Activated naive CD4-positive, alpha-beta T cell treated with anti-CD3 and anti-CD28 coated beads, Interleukin-2, amount 50 U/mL, for 72 hours (primary cell): ENCODE measurements around the gene GRK1. TPM values are rescaled to one million over a fixed set of nuclear protein-coding genes. Genes with fewer than 3 reads are reported as not detected.
"Not testable (repeated sequence)": the region's sequence is repeated elsewhere in the genome, so short reads cannot be mapped to it uniquely, and the experiment has no call there.

ENCODE experiments used
- ATAC-seq, 2 donors: fragments of 150-1000 bp; cut with Tn5 transposase; 2 replicates each; pipeline ENCODE4 v1.10.0; 2021; ENCODE audit warnings: mild to moderate bottlenecking in 2 of 2, moderate library complexity in 2 of 2
- DNase-seq, 2 donors: peaks; one replicate each; pipeline ENCODE4 v3.0.0; 2021 to 2022; ENCODE audit warnings: low spot score in 2 of 2
- H3K27ac Mint-ChIP-seq, 2 donors: one replicate each; pipeline ENCODE4 v1.8.0; 2022; ENCODE audit warnings: mild to moderate bottlenecking in 2 of 2, mixed read lengths in 2 of 2
- H3K36me3 Mint-ChIP-seq, 2 donors: one replicate each; pipeline ENCODE4 v1.8.0; 2022; ENCODE audit warnings: mixed read lengths in 2 of 2
- H3K9me3 Mint-ChIP-seq, 2 donors: one replicate each; pipeline ENCODE4 v1.8.0; 2022; ENCODE audit warnings: mixed read lengths in 2 of 2
- total RNA-seq, 2 donors: library from RNA; stranded (reverse); gene quantifications; one replicate each; pipeline ENCODE4 v1.2.3, GENCODE V29; 2022

Gene GRK1
- total RNA-seq, result under 1 TPM in 1 of 2 donors, not detected in 1; 0.23 TPM

DNA sequence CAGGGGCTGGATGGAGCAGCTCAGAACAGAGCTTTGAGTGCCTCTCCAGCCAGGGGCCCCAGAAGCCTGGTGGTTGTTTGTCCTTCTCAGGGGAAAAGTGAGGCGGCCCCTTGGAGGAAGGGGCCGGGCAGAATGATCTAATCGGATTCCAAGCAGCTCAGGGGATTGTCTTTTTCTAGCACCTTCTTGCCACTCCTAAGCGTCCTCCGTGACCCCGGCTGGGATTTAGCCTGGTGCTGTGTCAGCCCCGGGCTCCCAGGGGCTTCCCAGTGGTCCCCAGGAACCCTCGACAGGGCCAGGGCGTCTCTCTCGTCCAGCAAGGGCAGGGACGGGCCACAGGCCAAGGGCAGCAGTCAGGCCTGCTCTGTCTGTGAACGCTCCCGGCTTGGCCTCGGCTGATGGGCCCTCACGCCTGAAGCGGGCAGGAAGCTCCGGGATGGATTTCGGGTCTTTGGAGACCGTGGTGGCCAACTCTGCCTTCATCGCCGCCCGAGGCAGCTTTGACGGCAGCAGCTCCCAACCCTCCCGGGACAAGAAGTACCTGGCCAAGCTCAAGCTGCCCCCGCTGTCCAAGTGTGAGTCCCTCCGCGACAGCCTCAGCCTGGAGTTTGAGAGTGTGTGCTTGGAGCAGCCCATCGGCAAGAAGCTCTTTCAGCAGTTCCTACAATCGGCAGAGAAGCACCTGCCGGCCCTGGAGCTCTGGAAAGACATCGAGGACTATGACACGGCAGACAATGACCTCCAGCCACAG is at the start of gene GRK1:
Gene GRK1 (plus strand): TSS at position 269 of the 751 bp plus-strand sequence. CDS start 168 bp downstream, at position 437.
- Mint-ChIP-seq H3K36me3 (no peaks in the 10 kb centered on the region), H3K27ac (no peak within 1 kb of the TSS), H3K9me3 (peaks cover 0 to 2% of the 10 kb centered on the region in 2 donors)
- no peak for ATAC-seq
- DNase-seq, result peak in 1 of 2 donors; percentile 57

DNA sequence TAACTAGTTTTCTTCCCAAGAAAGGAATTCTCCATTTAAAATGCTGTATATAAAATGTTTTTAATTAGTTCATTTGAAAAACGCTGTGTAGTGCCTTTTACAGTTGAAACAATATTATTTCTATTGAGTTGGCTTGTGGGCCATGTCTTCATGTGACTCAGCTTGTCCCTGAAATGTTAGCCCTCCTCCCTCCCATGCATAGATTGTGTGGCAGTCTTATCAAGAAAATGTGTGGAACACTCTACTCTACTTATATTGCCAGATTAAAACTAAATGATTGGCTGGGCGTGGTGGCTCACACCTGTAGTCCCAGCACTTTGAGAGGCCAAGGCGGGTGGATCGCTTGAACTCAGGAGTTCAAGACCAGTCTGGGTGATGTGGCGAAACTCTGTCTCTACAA is 49.1 kb upstream of the GRK1 start:
- ATAC-seq (no peak), DNase-seq (no peak)
- Mint-ChIP-seq H3K27ac (no peak overlapping the region), H3K9me3 (no peaks in the 10 kb centered on the region), H3K36me3 (peaks cover 0 to 10% of the 10 kb centered on the region in 2 donors)

DNA sequence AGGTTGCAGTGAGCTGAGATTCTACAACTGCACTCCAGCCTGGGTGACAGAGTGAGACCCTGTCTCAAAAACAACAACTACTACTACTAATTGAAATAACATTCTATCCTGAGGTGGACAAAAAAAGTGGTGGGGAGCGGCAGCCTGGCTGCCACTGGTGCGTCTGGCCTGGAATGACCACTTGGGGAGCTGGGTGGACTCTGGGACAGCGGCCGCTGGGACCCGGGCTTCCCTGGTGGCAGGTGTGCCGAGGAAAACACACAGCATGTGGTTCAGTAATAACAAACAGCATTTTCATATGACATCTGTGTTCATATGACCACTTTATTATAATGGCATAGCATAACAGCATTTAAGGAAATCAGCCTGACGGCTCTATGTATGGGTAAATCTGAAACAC is 48.6 kb upstream of the GRK1 start:
- Mint-ChIP-seq H3K27ac (no peak overlapping the region), H3K9me3 (no peaks in the 10 kb centered on the region), H3K36me3 (peaks cover 0 to 15% of the 10 kb centered on the region in 2 donors)
- ATAC-seq, result no peak
- no peak for DNase-seq

DNA sequence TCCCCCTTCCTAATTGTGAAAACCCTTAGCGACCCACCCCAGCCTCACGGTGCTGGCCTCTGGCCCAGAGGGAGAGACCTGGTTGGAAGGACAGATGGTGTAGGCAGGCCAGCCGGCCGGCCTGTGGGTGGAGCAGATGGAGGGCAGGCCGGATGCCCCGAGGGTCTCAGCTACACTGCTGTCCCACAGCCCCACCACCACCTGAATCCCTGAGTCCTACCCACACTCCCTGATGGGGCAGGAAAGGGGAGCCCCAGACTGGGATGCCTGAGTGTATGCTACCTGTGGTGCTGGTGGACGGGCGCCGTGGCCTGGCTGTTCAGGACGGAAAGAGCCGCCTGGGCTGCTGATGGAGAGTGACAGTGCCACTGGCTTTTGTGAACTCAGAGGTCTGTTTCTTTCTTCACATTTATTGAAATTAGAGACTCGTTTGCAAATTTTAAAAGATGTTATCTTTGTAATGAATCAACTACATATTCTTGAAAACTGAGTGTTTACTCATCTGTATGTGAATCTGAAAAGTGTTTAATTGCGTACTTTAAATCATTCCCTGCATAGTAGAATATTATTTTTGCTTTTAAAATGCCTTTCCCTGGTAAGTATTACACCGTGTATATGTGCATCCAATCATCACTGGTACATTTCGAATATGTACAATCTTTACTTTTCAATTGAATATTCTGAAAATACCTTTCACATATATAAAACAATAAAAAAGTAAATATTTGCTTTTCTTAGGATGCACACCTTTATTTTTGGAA is 46.8 kb upstream of the GRK1 start:
- no peak for DNase-seq
- no peak overlapping the region for H3K27ac Mint-ChIP-seq
- no peaks in the 10 kb centered on the region for H3K9me3 Mint-ChIP-seq
- ATAC-seq, result no peak
- H3K36me3 Mint-ChIP-seq, result peaks cover 8 to 27% of the 10 kb centered on the region in 2 donors

DNA sequence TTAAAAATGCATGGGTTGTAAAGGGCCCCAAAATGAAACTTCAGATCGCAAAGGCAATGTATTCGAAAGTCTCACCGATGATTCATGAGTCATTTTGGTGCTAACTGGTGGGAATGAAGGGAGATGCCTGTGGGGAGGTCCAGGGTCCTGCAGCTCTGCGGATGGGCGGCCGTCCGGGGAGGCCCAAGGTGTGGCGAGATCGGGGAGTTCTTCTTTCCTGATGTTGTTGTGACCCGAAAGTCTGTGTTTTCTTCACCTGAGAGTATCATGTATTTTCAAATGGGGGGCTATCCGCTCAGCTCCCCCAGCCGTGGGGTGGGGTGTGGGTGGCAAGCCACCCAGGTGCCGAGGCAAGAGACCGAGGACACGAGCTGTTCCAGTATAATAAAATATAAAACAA is 46.0 kb upstream of the GRK1 start:
- Mint-ChIP-seq H3K36me3 (peaks cover 8 to 27% of the 10 kb centered on the region in 2 donors), H3K27ac (no peak overlapping the region), H3K9me3 (no peaks in the 10 kb centered on the region)
- ATAC-seq, result no peak
- DNase-seq, result no peak

DNA sequence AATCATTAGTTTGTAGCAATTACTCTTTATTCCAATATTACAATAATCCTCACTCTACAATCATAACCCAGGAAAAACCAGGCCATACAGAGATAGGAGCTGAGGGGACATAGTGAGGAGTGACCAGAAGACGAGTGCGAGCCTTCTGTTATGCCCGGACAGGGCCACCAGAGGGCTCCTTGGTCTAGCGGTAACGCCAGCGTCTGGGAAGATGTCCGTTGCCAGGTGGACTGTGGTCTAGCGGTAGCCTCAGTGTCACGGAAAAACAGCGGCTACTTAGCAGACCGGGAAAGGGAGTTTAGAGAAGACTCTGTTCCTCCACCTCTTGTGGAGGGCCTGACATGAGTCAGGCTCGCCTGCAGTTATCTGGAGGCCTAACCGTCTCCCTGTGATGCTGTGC is 45.5 kb upstream of the GRK1 start:
- peaks cover 9 to 27% of the 10 kb centered on the region in 2 donors for H3K36me3 Mint-ChIP-seq
- not testable (repeated sequence) for ATAC-seq, H3K9me3 Mint-ChIP-seq, H3K27ac Mint-ChIP-seq, DNase-seq

DNA sequence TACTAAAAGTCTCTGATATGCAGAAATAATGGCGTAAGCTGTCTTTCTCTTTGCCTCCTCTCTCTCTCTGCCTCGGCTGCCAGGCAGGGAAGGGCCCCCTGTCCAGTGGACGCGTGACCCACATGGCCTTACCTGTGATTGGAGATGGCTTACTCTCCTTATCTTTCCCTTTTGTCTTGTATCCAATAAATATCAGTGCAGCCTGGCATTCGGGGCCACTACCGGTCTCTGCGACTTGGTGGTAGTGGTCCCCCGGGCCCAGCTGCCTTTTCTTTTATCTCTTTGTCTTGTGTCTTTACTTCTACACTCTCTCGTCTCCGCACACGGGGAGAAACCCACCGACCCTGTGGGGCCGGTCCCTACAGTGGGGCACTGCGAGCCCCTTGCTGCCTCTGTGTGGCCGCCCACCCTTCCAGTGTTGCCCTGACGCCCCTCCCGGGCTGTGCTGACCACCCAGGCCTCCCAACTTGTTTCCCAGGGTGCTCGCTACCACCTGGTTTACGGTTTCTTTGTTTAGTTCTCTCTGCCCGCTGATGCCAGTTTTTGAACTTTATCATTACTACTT is 45.0 kb upstream of the GRK1 start:
- not testable (repeated sequence) for DNase-seq, ATAC-seq, H3K9me3 Mint-ChIP-seq, H3K27ac Mint-ChIP-seq
- H3K36me3 Mint-ChIP-seq, result peaks cover 14 to 31% of the 10 kb centered on the region in 2 donors

DNA sequence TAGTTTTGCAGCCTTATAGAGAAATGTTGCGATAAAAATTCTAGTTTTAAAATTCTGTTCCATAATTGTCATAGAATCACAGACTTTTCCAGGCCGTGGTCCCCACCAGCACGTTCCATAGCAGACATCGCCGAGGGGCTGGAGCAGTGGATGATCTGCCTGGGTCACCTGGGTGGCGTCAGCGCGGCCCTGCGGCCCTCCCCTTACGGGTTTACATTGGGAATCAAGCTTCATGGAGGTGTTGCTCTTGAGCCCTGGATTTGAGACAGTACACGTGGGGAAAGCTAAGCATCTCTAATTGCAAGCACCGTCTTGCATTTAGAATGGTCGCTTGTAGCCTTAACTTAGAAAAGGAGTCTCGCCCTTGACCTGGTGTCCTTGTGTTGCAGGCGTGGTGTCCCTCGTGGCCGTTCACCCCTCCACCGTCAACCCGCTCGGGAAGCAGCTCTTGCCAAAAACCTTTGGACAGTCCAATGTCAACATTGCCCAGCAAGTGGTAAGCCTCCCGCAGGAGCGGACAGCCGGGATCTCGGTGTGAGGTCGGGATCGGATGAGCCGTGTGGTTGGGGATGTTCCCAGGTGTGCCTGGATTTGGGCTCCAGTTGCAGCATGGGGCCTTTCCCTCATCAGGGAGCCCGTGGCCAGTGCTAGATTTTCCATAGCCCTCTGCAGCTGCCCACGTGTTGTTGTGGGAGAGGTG is 44.1 kb upstream of the GRK1 start:
- ATAC-seq (no peak), DNase-seq (no peak)
- H3K9me3 Mint-ChIP-seq, result no peaks in the 10 kb centered on the region
- peaks cover 14 to 32% of the 10 kb centered on the region in 2 donors for H3K36me3 Mint-ChIP-seq
- no peak overlapping the region for H3K27ac Mint-ChIP-seq

DNA sequence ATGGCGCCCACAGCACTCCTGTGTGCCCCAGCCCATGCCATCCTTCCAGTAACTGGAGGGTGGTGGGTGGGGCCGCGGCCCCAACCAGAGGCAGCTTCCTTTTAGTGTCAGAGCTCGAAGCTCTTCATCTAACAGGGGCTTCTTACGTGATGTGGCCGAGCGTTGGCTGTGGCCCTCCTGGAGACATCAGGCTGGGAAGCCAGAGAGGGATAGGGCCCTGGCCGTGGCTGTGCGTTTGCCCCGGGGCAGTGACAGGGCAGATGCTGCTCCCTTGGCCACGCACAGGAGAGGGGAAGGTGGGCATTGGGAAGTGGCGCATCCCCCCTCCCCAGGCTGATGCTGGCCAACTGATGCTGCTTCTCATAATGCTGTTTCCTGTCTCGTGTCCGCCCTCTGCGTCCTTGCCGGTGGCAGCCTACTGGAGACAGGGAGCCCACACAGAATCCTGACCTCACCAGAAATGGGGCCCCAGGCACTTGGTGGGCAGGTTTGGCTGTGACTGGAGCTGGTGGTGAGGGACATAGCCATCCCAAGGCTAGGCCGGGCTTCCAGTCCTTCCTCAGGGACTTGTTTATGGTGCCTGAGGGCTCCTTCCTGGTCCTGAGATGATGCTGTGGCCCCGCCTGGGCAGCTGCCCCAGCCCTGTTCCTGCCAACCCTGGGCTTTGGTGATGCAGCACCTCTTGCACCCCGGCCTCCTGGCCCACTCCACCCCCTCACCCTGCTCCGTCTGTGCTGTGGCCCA is 43.4 kb upstream of the GRK1 start:
- peak in 1 of 2 donors; percentile 64 for ATAC-seq
- DNase-seq, result no peak
- H3K27ac Mint-ChIP-seq, result no peak overlapping the region
- H3K9me3 Mint-ChIP-seq, result no peaks in the 10 kb centered on the region
- peaks cover 14 to 32% of the 10 kb centered on the region in 2 donors for H3K36me3 Mint-ChIP-seq

DNA sequence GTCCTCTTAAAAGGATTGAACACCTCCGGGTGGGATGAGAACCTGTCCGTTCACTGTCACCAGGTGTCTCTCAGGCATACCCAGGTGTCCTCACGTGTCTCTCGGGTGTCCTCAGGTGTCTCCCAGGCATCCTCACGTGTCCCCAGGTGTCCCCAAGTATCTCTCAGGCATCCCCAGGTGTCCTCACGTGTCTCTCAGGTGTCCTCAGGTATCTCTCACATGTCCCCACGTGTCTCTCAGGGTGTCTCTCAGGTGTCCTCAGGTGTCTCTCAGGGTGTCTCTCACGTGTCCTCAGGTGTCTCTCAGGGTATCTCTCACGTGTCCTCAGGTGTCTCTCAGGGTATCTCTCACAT is 42.8 kb upstream of the GRK1 start:
- Mint-ChIP-seq H3K27ac (peak overlapping the region in 1 of 2 donors; percentile 82), H3K9me3 (no peaks in the 10 kb centered on the region), H3K36me3 (peaks cover 15 to 32% of the 10 kb centered on the region in 2 donors)
- ATAC-seq (no peak), DNase-seq (no peak)

DNA sequence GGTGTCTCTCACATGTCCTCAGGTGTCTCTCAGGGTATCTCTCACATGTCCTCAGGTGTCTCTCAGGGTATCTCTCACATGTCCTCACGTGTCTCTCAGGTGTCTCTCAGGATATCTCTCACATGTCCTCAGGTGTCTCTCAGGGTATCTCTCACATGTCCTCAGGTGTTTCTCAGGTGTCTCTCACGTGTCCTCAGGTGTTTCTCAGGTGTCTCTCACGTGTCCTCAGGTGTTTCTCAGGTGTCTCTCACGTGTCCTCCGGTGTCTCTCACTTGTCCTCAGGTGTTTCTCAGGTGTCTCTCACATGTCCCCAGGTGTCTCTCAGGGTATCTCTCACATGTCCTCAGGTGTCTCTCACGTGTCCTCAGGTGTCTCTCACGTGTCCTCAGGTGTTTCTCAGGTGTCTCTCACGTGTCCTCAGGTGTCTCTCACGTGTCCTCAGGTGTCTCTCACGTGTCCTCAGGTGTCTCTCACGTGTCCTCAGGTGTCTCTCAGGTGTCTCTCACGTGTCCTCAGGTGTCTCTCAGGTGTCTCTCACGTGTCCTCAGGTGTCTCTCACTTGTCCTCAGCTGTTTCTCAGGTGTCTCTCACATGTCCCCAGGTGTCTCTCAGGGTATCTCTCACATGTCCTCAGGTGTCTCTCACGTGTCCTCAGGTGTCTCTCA is 42.2 kb upstream of the GRK1 start:
- DNase-seq, H3K9me3 Mint-ChIP-seq, ATAC-seq: not testable (repeated sequence)
- peak overlapping the region in 1 of 2 donors; percentile 82 for H3K27ac Mint-ChIP-seq
- H3K36me3 Mint-ChIP-seq, result peaks cover 21 to 32% of the 10 kb centered on the region in 2 donors

DNA sequence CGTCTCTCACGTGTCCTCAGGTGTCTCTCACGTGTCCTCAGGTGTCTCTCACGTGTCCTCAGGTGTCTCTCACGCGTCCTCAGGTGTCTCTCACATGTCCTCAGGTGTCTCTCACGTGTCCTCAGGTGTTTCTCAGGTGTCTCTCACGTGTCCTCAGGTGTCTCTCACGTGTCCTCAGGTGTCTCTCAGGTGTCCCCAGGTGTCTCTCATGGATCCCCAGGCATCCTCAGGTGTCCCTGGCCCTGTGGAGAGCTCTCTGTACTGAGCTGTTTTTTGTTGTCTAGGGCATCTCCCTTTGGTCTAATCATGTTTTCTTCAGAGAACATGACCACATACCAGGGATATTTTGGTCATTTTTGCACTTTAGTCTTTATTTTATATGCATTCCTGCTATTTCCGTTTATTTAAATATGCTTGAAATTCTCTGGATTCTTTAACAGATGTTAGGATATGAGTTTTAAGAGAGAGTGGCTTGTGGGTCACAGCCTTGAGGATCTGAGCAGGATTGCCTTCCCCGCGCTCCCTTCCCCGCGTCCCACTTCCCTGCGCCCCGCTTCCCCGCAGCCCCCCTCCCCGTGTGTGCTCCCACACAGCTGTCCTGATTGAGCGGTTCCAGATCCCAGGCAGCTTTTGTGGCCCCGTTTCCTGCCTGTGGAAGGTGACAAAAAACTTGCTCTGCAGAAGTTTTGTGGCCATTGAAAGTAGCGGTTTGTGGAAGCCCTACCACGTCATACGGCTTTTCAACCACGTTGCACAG is 40.9 kb upstream of the GRK1 start:
- Mint-ChIP-seq H3K27ac (no peak overlapping the region), H3K9me3 (no peaks in the 10 kb centered on the region), H3K36me3 (peaks cover 23 to 32% of the 10 kb centered on the region in 2 donors)
- no peak for DNase-seq
- no peak for ATAC-seq

DNA sequence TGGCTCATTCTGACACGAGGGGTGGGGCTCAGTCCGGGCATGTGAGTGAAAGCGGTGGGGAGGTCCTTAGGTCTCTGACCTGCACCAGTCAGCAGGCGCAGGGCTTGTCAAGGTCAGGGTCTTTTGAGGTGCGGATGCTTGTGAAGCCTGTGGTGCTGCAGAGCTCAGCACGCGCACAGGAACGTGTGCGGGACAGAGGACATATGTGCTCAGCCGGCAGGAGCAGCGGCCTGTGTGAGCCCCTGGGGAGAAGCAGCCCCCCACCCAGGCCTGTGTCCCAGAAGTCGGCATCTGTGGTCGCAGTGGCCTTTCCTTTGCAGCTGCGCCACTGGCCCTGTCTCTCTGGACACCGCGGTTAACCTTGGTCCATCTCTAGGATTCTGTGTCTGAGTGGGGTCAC is 39.9 kb upstream of the GRK1 start:
- Mint-ChIP-seq H3K9me3 (no peaks in the 10 kb centered on the region), H3K27ac (no peak overlapping the region), H3K36me3 (peaks cover 32 to 39% of the 10 kb centered on the region in 2 donors)
- DNase-seq, result no peak
- no peak for ATAC-seq

DNA sequence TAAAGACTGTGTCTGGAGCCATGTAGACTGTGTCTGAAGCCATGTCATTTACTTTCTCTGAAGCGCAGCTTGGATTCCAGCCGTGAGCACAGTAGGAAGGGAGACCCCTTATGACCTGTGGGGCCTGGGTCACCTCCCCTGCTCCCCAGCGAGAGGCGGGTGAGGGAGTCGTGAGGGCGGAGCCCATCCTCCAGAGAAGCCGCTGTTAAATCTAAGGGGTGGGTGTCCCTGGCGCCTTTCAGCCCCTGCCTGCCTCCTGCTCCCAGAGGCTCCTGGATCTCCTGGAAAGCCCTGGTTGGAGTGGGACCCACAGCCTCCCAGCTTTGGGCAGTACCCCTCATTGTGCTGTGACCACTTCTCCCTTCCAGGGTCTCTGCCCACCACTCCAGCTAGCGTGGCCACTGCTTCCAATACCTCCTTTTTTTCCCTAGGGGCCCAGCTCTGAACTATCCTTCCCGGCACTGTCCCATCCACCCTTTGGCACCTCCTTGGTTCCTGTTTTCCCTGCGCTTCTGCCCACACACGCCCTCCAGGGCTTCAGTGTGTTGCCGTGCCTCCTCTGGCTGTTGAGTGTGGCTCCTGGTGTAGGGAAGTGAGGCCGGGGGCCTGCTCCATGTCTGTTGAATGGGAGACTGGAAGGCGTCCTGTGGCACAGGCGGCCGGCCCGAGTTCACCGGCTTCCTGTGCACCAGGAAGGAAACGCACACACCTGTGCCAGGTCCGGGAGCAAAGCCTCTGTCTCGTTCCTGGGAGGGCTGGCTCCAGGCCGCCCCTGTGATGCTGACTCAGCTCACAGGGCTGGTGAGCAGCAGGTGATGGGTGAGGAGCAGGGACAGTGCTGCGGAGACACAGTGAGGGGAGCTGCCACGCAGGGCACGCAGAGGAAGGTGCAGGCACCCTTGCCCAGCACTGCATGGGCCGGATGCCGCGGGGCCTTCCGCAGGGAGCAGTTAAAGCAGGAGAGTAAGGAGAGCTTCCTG is 38.4 kb upstream of the GRK1 start:
- Mint-ChIP-seq H3K9me3 (no peaks in the 10 kb centered on the region), H3K36me3 (peaks cover 30 to 44% of the 10 kb centered on the region in 2 donors), H3K27ac (peak overlapping the region in 1 of 2 donors; percentile 67)
- ATAC-seq (no peak), DNase-seq (no peak)
